HTERT RPE-1 (cell line): ENCODE results near the gene NFIA.

Source experiments
- in situ Hi-C: fragments of 300-500 bp; cut with MboI; formaldehyde crosslinking; loops from 4 replicates; pipeline ENCODE4 v1.14.3; 2020; ENCODE audit warnings: low sequenced_read_pairs

The NFIA gene

GRCh38 chr1:61143821-61144424, 61.6 kb downstream of the NFIA start:
- in situ Hi-C loops: no loop called here

DNA sequence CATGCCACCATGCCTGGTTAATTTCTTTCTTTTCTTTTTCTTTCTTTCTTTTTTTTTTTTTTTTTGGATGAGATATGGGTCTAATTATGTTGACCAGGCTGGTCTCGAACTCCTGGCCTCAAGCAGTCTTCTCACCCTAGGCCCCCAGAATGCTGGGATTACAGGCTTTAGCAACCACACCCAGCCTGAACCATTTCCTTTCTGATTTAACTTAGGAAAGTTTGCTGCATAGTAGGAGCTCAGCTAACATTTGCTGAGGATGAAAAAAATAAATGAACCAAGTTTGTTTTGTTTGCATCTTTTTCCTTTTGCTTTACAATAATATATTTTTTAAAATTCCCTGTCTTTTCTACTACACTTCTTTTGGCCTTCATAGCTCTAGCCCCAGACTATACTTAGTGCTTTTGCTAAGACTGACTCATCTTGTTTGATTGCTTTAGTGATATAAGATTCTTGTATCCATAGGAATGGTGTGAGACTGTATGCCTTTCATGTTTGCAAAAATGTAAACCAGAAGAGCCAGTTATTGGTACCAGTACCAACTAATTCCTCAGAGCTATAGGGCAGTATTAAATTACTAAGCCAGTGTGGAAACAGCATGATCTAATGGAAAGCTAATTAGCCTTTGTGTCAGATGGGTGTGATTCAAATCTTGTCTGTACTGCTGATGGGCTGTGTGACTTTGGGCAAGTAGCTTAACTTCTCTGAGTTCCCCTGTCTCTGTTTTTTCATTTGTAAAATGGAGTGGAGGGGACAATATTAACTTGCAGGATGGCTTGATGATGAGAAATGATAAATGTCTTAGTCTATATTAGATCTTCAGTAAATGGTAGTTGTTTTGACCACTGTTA, 66.9 kb downstream of the NFIA start:
- in situ Hi-C loops: no loop called here

GRCh38 chr1:61151565-61151964, 69.2 kb downstream of the NFIA start:
- in situ Hi-C loops: no loop called here

DNA sequence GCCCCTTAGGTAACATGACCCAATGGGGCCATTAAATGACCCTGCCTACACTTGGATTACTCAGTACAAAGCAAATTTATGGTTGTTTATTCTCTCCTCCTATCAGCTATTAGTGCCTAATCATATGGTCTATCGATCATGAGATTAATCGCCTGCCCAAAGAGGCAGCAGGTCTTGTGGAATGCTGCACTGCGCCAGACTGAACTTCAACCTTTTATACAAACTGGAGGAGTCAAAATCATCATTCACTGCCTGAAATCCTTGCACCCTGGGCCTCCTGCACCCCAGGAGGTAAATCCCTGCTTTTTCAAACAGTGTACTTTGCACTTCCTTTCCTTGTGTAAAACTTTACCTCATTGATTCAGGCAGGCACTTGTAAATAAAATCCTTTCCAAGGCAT, 69.7 kb downstream of the NFIA start:
- in situ Hi-C loops: no loop called here

DNA sequence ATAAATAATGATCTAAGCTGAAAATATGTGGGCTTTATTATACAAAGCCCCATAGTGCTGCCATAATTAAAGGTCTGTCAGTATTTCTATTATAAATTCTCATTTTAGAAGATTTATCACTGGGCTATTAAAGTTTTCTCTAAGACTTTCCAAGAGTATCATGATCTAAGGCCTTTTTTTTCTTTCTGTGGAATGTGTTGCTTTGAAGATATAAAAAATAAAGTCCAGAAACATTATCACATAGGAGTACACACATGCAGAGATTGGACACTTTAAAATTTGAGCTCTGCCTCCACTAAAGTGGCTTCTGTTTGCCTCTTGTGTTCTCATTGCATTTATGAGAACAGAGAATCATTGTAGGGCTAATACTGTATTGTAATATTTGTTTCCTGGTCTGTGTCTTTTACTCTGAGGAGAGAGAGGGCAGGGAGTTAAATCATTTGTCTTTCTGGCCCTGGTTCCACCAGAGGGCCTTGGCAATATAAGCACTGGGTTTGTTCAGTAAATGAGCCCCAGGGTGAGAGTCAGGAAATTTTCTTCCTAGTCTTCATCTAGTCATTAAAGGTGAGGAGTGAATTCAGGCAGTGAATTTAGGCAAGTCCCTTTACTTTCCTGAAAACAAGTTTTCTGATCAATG, 70.2 kb downstream of the NFIA start:
- in situ Hi-C loops: no loop called here

DNA sequence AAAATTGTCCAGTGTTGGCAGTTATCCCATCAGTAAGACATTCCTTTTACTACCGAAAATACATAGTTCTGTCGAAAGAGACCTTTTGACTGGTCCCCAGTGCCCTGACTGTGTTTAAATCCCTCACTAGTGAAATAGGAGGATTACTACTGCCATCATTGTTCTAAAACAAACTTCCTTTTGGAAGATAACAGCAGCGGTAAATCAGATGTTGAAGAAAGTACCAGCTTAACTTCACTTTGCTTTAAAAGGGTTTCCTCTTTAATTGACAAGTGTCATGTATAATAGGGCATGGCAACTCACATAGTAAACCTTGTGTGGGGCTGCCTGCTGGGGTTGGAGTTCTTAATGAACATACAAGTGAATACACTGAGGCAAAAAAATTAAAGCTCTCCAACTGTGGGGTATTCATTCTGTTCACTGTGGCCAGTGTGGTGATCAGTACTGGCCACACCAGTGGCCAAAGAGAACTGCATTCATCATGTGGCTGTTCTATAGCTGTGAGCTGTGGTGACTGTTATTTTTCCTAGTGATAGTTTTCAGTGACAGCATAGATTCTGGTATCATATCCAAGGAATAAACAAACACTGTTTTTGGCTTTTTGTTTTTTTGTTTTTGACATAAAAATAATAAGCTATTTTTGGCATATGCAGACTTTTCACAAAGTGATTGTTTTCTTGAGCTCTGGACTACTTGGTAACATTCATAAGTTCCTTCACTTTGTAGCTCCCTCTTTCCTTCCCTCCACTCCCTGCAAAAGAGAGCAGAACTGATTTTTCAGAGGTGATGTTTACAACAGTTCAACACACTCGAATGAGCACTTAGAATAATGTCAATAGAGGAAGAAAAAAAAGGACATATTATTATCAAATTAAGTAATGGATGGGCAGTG, 74.5 kb downstream of the NFIA start:
- in situ Hi-C loops: no loop called here

DNA sequence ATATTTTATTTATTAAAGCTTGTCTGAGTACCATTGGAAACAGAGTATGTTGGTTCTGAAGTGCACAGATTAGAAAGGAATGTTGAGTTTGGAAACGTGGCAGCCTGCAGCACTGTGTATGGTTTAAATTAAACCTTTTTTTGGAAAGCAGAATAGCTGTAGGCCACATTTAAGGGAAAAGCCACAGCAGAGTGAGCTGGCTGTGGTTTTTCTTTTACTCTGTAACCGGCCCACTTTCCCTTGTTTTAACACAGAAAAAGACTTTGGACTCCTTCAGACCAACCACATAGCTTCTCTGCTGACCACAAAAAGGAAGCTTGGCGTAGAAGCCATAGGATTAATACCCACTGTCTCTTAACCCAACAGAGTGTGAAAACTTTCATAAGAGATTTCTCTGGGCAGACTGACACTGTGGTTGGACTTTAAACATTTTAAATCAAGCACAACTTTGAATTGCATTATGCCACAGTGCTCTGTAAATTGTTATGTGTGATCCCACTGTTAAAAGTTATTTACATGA, 75.2 kb downstream of the NFIA start:
- in situ Hi-C loops: no loop called here

DNA sequence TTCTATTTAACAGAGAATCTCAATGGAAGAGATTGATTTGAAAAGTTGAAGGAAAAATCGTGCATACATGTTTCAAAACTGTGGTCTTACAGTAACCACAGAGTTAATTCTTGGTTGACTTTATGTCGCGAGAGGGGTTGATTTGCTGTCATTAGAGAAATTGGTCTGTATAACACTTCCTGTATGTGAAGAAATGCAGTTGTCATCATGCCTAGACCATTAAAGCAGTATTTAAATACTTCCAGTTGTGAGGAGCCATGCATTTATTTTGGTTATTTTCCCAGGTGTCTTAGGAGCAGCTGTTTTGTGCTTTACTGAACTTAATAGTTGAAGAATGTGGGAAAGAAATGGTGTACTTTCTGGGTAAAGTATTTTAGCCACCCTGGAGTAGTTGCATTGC, 76.2 kb downstream of the NFIA start:
- in situ Hi-C loops: no loop called here

- in situ Hi-C loops: no loop called here
Measured at GRCh38 chr1:61160526-61160925, 78.2 kb downstream of the NFIA start.

DNA sequence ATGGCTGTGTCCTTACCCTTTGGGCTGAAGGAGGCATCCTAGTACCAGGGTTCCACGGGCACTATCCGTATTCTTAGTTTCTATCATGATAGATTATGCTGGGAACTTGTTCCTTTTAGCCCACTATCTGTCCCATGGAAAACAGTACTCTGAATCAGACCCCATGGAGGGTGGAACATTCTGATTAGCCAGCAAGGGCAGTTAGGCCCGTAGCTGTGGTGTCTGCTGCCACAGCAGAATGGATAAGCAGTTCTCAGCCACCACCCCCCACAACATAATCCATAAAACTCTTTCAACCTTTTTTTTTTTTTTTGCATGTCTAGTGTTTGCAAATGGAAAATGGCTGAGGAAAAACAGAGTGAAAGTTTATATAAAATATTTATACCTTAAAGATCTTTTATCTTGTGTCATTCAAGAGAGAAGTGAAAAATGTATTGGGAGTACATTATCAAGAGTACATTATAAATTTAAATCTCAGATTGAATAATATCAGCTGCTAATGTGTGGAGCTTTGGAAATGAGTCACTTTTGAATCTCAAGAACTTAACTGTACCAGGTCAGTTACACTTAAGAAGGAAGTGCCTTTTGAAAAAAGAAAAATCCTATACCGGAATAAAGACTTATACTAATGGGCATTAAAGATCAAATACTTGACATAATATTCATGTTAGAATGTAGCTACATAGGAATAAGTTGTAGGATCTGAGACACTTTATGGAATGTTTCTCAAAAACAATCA, 80.3 kb downstream of the NFIA start:
- in situ Hi-C loops: no loop called here

DNA sequence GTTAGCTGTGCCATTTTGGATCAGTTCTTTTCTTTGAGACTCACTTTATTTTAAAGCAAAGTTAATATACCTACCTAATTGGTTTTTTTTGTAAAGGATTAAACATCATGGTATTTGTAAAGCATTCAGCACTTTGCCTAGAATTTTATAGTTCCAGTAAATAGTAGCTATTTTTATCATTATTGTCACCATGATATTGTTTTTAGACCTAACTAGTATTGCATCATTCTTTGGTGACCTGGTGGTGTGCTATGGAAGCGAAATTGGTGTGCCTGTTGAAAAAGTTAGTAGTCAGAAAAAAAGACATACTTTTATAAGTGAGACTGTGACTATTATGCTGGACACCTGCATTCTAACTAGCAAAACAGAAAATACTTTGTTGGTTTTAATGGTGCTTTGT, 81.0 kb downstream of the NFIA start:
- in situ Hi-C loops: no loop called here

DNA sequence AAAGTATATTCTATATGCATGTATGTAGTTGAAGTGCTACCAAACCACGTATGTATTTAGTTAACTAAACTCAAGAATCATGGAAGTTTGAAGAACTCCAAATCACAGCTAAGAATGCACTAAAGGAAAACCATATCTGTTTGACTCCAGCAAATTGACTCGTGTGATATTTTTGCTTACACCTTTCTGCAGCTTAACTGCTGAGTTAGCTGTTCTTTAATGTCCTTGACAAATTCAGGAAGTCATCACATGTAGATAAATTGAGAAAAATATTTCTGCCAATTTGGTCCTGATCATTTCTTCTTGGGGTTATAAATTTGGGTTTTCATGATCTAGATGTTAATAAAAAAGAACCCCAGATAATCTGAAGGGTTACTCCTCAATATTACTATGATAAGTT, 83.0 kb downstream of the NFIA start:
- in situ Hi-C loops: no loop called here

- in situ Hi-C loops: no loop called here
Measured at GRCh38 chr1:61167309-61167708, 84.9 kb downstream of the NFIA start.

DNA sequence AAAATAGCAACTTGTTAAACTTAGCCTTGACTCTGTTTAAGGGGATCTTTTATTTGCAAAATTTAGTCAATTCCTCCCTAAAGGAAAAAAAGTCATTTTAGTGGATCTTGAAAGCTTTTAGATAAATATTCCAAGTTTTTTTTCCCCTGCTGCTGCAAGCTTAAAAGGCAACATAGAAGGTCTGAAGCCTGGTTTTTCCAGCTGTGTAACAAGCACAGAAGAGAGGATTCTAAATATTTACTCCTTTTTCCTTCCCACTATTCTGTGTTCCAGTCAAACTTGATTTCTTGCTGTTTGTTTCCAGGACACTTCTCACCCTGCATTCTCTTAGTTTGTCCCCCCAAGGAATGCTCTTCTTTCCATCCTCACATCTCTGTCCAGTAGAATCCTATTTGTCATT, 86.7 kb downstream of the NFIA start:
- in situ Hi-C loops: no loop called here

DNA sequence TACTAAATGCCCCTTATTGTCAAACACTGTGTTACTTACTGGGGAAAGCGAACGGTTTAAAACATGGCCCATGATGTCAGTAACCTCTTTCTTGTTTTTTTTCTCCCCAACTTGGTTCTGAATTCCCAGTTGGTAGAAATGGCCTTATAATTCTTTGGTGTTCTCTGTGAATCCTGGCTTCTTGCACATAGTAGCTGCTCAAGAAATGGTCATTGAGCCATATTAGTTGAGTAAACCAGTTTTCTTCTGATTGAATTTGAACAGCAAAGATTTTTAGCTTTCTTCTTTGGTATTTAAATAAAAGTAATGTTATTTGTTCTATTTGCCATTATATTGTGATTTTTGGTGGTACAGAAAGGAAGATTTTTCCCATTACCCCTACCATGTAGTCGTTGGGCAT, 87.3 kb downstream of the NFIA start:
- in situ Hi-C loops: no loop called here

DNA sequence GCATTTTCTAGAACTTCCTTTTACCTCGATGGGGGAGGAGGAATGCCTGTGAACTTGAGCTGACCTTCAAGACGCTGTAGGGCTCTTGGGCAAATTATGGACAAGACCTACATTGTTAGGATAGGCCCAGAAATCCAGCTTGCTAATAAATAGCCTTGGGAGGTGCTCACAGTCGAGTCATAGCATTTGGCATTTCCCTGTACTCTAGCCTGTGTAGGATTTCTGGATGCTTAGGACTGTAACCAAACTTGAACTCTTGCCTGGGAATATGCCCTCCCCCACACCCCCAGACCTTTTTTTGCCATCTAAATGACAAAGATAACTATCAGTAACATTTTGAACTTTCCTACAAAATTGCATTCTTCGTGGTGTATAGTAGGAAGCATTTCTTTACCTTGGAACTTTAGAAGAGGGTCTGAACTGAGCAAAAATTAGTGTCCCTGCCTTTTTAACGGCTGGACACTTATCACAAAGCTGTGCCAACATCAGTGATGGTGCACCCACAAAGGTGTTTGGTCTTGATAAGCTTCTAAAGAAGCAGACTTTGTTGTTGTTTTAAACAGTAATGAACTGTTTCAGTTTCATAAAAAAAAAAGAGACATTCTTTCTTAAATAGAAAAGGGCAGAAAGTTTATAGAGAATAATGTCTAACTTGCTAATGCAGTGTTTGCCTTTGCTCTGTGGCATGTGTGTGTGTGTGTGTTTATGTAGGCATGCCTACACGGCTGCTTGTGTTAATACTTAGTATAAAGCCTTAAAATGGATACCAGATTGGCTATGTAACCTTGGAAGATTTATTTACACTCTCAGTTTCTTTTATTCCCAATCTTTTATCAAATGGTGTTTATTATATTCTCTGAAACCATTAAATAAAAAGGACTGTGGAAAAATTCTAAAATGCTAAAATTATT, 88.2 kb downstream of the NFIA start:
- in situ Hi-C loops: no loop called here

DNA sequence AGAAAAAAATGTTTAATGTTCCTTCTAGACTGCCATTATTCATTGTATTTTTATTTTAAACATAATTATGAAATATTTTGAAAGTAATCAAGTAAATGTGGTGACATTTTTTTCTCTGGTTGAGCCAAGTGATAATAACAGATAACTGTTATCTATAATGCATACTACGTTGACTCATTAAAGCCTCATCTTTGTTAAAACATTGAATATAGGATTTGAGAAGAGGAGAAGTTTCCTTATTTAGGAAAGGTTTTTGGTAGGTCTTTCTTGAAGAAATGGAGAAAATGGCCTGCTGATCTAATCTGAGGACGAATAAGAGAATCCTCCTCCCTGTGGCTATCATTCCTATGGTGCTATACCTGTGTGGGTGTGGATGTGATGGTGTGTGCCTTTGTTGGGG, 89.0 kb downstream of the NFIA start:
- in situ Hi-C loops: no loop called here

- in situ Hi-C loops: no loop called here
Measured at GRCh38 chr1:61171974-61172373, 89.6 kb downstream of the NFIA start.

DNA sequence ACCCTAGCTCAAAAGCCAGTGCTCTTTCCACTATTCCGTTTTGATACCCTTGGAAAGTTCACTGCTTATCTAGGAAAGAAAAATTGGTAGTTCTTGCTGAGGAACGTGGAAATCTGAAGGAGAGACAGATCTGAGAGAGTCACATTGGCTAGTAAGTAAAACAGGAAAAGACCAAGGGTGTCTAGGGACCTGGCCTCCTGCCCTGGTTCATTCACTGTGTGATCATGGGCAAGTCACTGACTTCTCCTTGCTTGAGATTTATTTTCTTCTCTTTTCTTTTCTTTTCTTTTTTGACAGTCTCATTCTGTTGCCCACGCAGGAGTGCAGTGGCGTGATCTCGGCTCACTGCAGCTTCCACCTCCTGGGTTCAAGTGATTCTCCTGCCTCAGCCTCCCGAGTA, 90.8 kb downstream of the NFIA start:
- in situ Hi-C loops: no loop called here
